H1 (cell line): ENCODE measurements around the gene POU5F1. TPM values are rescaled to one million over a fixed set of nuclear protein-coding genes. Genes with fewer than 3 reads are reported as not detected.

Source experiments
- CTCF ChIA-PET: fragments of 300-600 bp; sonication (Branson Sonifier 250); formaldehyde crosslinking; loops from one replicate; lab custom pipeline; 2021; ENCODE audit not compliant: partially characterized antibody; lab: Charles Lee
- POLR2A ChIA-PET: fragments of 300-600 bp; sonication (Branson Sonifier 250); formaldehyde crosslinking; loops from one replicate; lab custom pipeline; 2021; ENCODE audit warnings: inconsistent platforms; ENCODE audit not compliant: partially characterized antibody; lab: Charles Lee
- DNase-seq, 2 experiments: peaks; one replicate each; pipeline versions ENCODE4 v3.0.0 to v3.0.0-alpha.2; 2010 to 2022; ENCODE audit warnings: low spot score in 2 of 2, low read depth in 1 of 2, mixed read lengths in 1 of 2
- FAIRE-seq: peaks from 2 replicates; lab custom pipeline; 2011; peaks lifted over from hg19 to GRCh38; lab: Jason Lieb, UNC
- H2AFZ ChIP-seq: 2 replicates; pipeline ENCODE4 v1.8.1; 2012; ENCODE audit warnings: low read length, inconsistent platforms
- H2AK5ac ChIP-seq: 2 replicates; pipeline ENCODE4 v1.6.1; 2013; ENCODE audit warnings: low read depth, low read length
- H2BK120ac ChIP-seq: replicated peaks from 2 replicates; pipeline ENCODE3; 2013; ENCODE audit warnings: low read depth, low read length, inconsistent platforms
- H2BK12ac ChIP-seq: 2 replicates; pipeline ENCODE4 v1.6.1; 2013; ENCODE audit warnings: low read depth, low read length
- H2BK15ac ChIP-seq: 2 replicates; pipeline ENCODE4 v1.6.1; 2013; ENCODE audit warnings: low read length
- H2BK20ac ChIP-seq: 2 replicates; pipeline ENCODE4 v1.6.1; 2013; ENCODE audit warnings: low read length
- H2BK5ac ChIP-seq: 2 replicates; pipeline ENCODE4 v1.6.1; 2013; ENCODE audit warnings: low read depth, low read length
- H3K14ac ChIP-seq: 2 replicates; pipeline ENCODE4 v1.6.1; 2013; ENCODE audit warnings: inconsistent platforms; ENCODE audit not compliant: insufficient read length
- H3K18ac ChIP-seq: 2 replicates; pipeline ENCODE4 v1.6.1; 2013; ENCODE audit warnings: low read length; ENCODE audit errors: extremely low read depth
- H3K23ac ChIP-seq: 2 replicates; pipeline ENCODE4 v1.6.1; 2013; ENCODE audit warnings: inconsistent platforms; ENCODE audit not compliant: insufficient read length
- H3K23me2 ChIP-seq: 2 replicates; pipeline ENCODE4 v1.6.1; 2013; ENCODE audit warnings: low read depth, low read length
- H3K27ac ChIP-seq: 2 replicates; pipeline ENCODE4 v1.6.1; 2011; ENCODE audit warnings: low read depth, low read length, inconsistent platforms
- H3K27me3 ChIP-seq, 4 experiments: replicated peaks in 1 of 4; 1 replicate in 1 of 4; 2 replicates in 3 of 4; pipeline versions ENCODE4 v1.6.1 to v1.8.1; 2011 to 2013; ENCODE audit warnings: low read length in 3 of 4, mild to moderate bottlenecking in 3 of 4, inconsistent platforms in 2 of 4, mixed read lengths in 2 of 4, moderate library complexity in 1 of 4; ENCODE audit not compliant: control insufficient read depth in 3 of 4, insufficient read depth in 3 of 4; ENCODE audit errors: extremely low read depth in 1 of 4
- H3K36me3 ChIP-seq, 4 experiments: 2 replicates each; pipeline versions ENCODE4 v1.6.1 to v1.8.1; 2011 to 2013; ENCODE audit warnings: mild to moderate bottlenecking in 4 of 4, low read length in 3 of 4, moderate library complexity in 2 of 4, control low read depth in 1 of 4, inconsistent platforms in 1 of 4; ENCODE audit not compliant: insufficient read depth in 4 of 4, control insufficient read depth in 2 of 4
- H3K4ac ChIP-seq: replicated peaks from 2 replicates; pipeline ENCODE3; 2013; ENCODE audit warnings: low read length, low read depth, mixed read lengths, inconsistent platforms; ENCODE audit not compliant: insufficient read length
- H3K4me1 ChIP-seq, 4 experiments: replicated peaks in 1 of 4; 1 replicate in 1 of 4; 2 replicates in 3 of 4; pipeline versions ENCODE4 v1.6.1 to v1.8.1; 2011 to 2013; ENCODE audit warnings: low read length in 3 of 4, inconsistent platforms in 2 of 4, mixed read lengths in 1 of 4; ENCODE audit not compliant: insufficient read depth in 4 of 4, control insufficient read depth in 3 of 4
- H3K4me2 ChIP-seq, 2 experiments: 2 replicates each; pipeline versions ENCODE4 v1.6.1 to v1.8.1; 2011 to 2013; ENCODE audit warnings: low read depth in 2 of 2, low read length in 2 of 2, control low read depth in 1 of 2, inconsistent platforms in 1 of 2, mild to moderate bottlenecking in 1 of 2; ENCODE audit not compliant: insufficient read depth in 1 of 2
- H3K4me3 ChIP-seq, 4 experiments: fragments of 200-600, 300-600 bp in 1 of 4; sonication (generic), shearing (Covaris generic), sonication (Bioruptor Twin) in 1 of 4; 2 replicates each; pipeline versions ENCODE4 v1.5.1 to v1.8.1; 2011 to 2016; ENCODE audit warnings: low read length in 4 of 4, low read depth in 3 of 4, control low read depth in 2 of 4, inconsistent platforms in 2 of 4, mild to moderate bottlenecking in 2 of 4, mixed read lengths in 1 of 4, moderate library complexity in 1 of 4; ENCODE audit not compliant: insufficient read depth in 2 of 4; ENCODE audit errors: extremely low read depth in 1 of 4
- H3K56ac ChIP-seq: replicated peaks from 2 replicates; pipeline ENCODE3; 2013; ENCODE audit warnings: low read depth, mild to moderate bottlenecking, mixed read lengths, low read length, inconsistent platforms; ENCODE audit not compliant: insufficient read length
- H3K79me1 ChIP-seq: 2 replicates; pipeline ENCODE4 v1.6.1; 2013; ENCODE audit warnings: low read depth, low read length, control low read depth
- H3K79me2 ChIP-seq, 2 experiments: 2 replicates each; pipeline versions ENCODE4 v1.6.1 to v1.8.1; 2012 to 2013; ENCODE audit warnings: low read length in 2 of 2, mild to moderate bottlenecking in 2 of 2, inconsistent platforms in 1 of 2; ENCODE audit not compliant: insufficient read depth in 2 of 2, control insufficient read depth in 1 of 2
- H3K9ac ChIP-seq, 4 experiments: replicated peaks in 1 of 4; 1 replicate in 1 of 4; 2 replicates in 3 of 4; pipeline versions ENCODE4 v1.6.1 to v1.8.1; 2011 to 2013; ENCODE audit warnings: low read depth in 3 of 4, low read length in 3 of 4, control low read depth in 2 of 4, mild to moderate bottlenecking in 2 of 4, moderate library complexity in 2 of 4, inconsistent platforms in 1 of 4; ENCODE audit errors: extremely low read depth in 1 of 4
- H3K9me3 ChIP-seq, 2 experiments: 2 replicates each; pipeline versions ENCODE4 v1.6.1 to v1.8.1; 2012 to 2013; ENCODE audit warnings: mild to moderate bottlenecking in 2 of 2, moderate library complexity in 2 of 2, control low read depth in 1 of 2, inconsistent platforms in 1 of 2, low read depth in 1 of 2, low read length in 1 of 2, mixed read lengths in 1 of 2; ENCODE audit not compliant: insufficient read depth in 2 of 2
- H4K20me1 ChIP-seq, 2 experiments: replicated peaks in 1 of 2; 2 replicates each; pipeline versions ENCODE3 to v1.8.1; 2011 to 2013; ENCODE audit warnings: inconsistent platforms in 2 of 2, low read length in 2 of 2, mild to moderate bottlenecking in 1 of 2; ENCODE audit not compliant: insufficient read depth in 2 of 2, control insufficient read depth in 1 of 2
- H4K5ac ChIP-seq: 2 replicates; pipeline ENCODE4 v1.6.1; 2013; ENCODE audit warnings: low read length, low read depth, mixed read lengths, inconsistent platforms; ENCODE audit not compliant: insufficient read length
- H4K8ac ChIP-seq: 2 replicates; pipeline ENCODE4 v1.8.0; 2013; ENCODE audit warnings: mild to moderate bottlenecking, moderate library complexity, low read length, inconsistent platforms; ENCODE audit not compliant: insufficient read depth; ENCODE audit errors: extremely low read depth
- H4K91ac ChIP-seq: replicated peaks from 2 replicates; pipeline ENCODE3; 2013; ENCODE audit warnings: low read length, mixed read lengths, inconsistent platforms; ENCODE audit not compliant: insufficient read length
- CHD1 ChIP-seq: IDR thresholded peaks from 2 replicates; pipeline ENCODE4 v1.6.1; 2012; ENCODE audit warnings: low read depth, low read length, improper control_type of control experiment
- GTF2F1 ChIP-seq: IDR thresholded peaks from 2 replicates; pipeline ENCODE4 v1.6.1; 2012; ENCODE audit warnings: low read depth, low read length, improper control_type of control experiment, borderline replicate concordance
- MAFK ChIP-seq: IDR thresholded peaks from 2 replicates; pipeline ENCODE4 v1.6.1; 2012; ENCODE audit warnings: low read depth, mild to moderate bottlenecking, improper control_type of control experiment, low read length
- POLR2A ChIP-seq, 2 experiments: IDR thresholded peaks; 1 replicate in 1 of 2; 2 replicates in 1 of 2; pipeline ENCODE4 v1.6.1; 2011; ENCODE audit warnings: low read depth in 2 of 2, low read length in 2 of 2, mild to moderate bottlenecking in 2 of 2; ENCODE audit errors: control extremely low read depth in 1 of 2
- WGBS, 2 experiments: shearing (Covaris generic) in 1 of 2; methylation state at CpG; one replicate each; pipeline versions ENCODE4 v1.1.6 to v1.1.7; 2013 to 2015; ENCODE audit warnings: low lambda C conversion rate in 2 of 2, mixed read lengths in 2 of 2, inconsistent platforms in 1 of 2, low coverage in 1 of 2, missing lambda C conversion rate in 1 of 2; ENCODE audit not compliant: insufficient replicate concordance in 2 of 2, insufficient coverage in 1 of 2, insufficient read length in 1 of 2; ENCODE audit errors: extremely low coverage in 1 of 2, missing lambda C conversion rate in 1 of 2; 5-methylcytosine and 5-hydroxymethylcytosine counted together
- polyA plus RNA-seq, 7 experiments: library from polyadenylated mRNA; depleted of rRNA in 3 of 7; stranded (reverse) in 5 of 7; unstranded in 2 of 7; fragments of >200 nt in 5 of 7; fragments of 200-250 nt in 2 of 7; gene quantifications; 1 replicate in 5 of 7; 2 replicates in 1 of 7; 4 replicates in 1 of 7; pipeline versions ENCODE4 v1.2.1 to v1.2.3, GENCODE V29; 2011 to 2013; ENCODE audit warnings: missing spikeins in 2 of 7, mixed read lengths in 2 of 7
- total RNA-seq: library from RNA; stranded (reverse); fragmentation: NEBNext Ultra II Directional; extraction: Animal tissue kit (Norgen Biotek cat#: 25700); gene quantifications from 2 replicates; pipeline ENCODE4 v1.2.1, GENCODE V29; 2021

Gene POU5F1
- total and polyA plus RNA-seq, 2 of the 8 experiments (the other 6 are each of a cell fraction or from before 2014, with no cell fraction given), result 2,437 to 2,526 TPM

GRCh38 chr6:31174378-31174777 lies 3.9 kb upstream of the POU5F1 start:
- H3K56ac ChIP-seq, result no peak overlapping the region
- peak overlapping the region; percentile 97; the same call in 1 of the 2 replicates for H3K18ac ChIP-seq
- DNase-seq, result no peak
- H3K4me1 ChIP-seq, result peaks cover 22 to 43% (median 31%) of the 10 kb centered on the region in 4 experiments
- WGBS, 2 experiments, result 75% methylated on average over 5 of the region's 5 CpGs; no CpG with 5 or more reads in 1 of the 2 experiments
- no peak overlapping the region for H2BK120ac ChIP-seq
- POLR2A ChIA-PET, result interaction anchor here (1.4 to 68.5 kb wide), 3 partner anchors 6 to 135 kb away, joined by 4 to 2251 read pairs (median 2251); partner anchors contain the start of genes CCHCR1, CDSN, POU5F1 and PSORS1C1
- H3K9me3 ChIP-seq, result no peaks in the 10 kb centered on the region
- peaks cover 5% of the 10 kb centered on the region for H3K79me1 ChIP-seq
- peak overlapping the region; percentile 88 for H2BK20ac ChIP-seq
- FAIRE-seq, result no peak
- no peak overlapping the region for H3K23ac ChIP-seq
- H3K4me2 ChIP-seq, result no peak overlapping the region
- H3K27ac ChIP-seq, result no peak overlapping the region
- peak overlapping the region; percentile 70 for H2BK12ac ChIP-seq
- H4K8ac ChIP-seq, result no peak overlapping the region
- no peak overlapping the region for H3K14ac ChIP-seq
- H3K27me3 ChIP-seq, result no peaks in the 10 kb centered on the region
- H4K91ac ChIP-seq, result peak overlapping the region; percentile 16
- H3K23me2 ChIP-seq, result peaks cover 11% of the 10 kb centered on the region
- H3K4ac ChIP-seq, result peak overlapping the region; percentile 6
- H3K9ac ChIP-seq, result no peak overlapping the region
- CTCF ChIA-PET, result interaction anchor here (0.6 to 5.9 kb wide), 11 partner anchors 9 to 634 kb away, joined by 3 to 36 read pairs (median 3); no protein-coding TSS in a partner anchor
- H4K20me1 ChIP-seq, result peaks cover 2 to 5% of the 10 kb centered on the region in 2 experiments
- no peak overlapping the region for H2AFZ ChIP-seq
- peaks cover 6 to 46% of the 10 kb centered on the region in 2 experiments for H3K79me2 ChIP-seq
- peak overlapping the region; percentile 97; the same call in 1 of the 2 replicates for H2AK5ac ChIP-seq
- no peak overlapping the region for H4K5ac ChIP-seq
- H2BK5ac ChIP-seq, result peak overlapping the region; percentile 100; the same call in 1 of the 2 replicates
- H3K4me3 ChIP-seq, result no peak overlapping the region
- peak overlapping the region; percentile 83; the same call in 1 of the 2 replicates for H2BK15ac ChIP-seq
- no peaks in the 10 kb centered on the region for H3K36me3 ChIP-seq
- no peak for TF ChIP-seq MAFK
- no peak for TF ChIP-seq POLR2A (IDR thresholded peaks at IDR 0.05; ENCODE audit: control extremely low read depth in 1 of 2, low read depth in 2 of 2, low read length in 2 of 2)
- TF ChIP-seq CHD1, result no peak
- no peak for TF ChIP-seq GTF2F1
